ENCODE results near the gene PHOSPHO2. TPM values are rescaled to one million over a fixed set of nuclear protein-coding genes. Genes with fewer than 3 reads are reported as not detected.

Gene PHOSPHO2
- total and polyA plus RNA-seq, 9 of the 15 experiments (the other 6 are each of a cell fraction or from before 2014, with no cell fraction given), result 7.8 to 19.1 (median 11.7) TPM

GRCh38 chr2:169709981-169710380 is 15.7 kb downstream of the PHOSPHO2 start (continued):
- TF ChIP-seq SAP30 (IDR thresholded peaks at IDR 0.05; ENCODE audit: borderline replicate concordance, insufficient read depth, low read depth, low read length, poor library complexity, severe bottlenecking) (no peak), CEBPG (CRISPR knock-in tag; IDR thresholded peaks at IDR 0.05) (no peak), CEBPG (tag; conservative IDR thresholded peaks at IDR 0.05 in 1 of 2, IDR thresholded peaks at IDR 0.05 in 1 of 2) (no peak), CTCF (IDR thresholded peaks at IDR 0.05 in 2 of 3, conservative IDR thresholded peaks at IDR 0.05 in 1 of 3; ENCODE audit: insufficient read depth in 2 of 3, low read depth in 1 of 3, low read length in 3 of 3) (no peak), ZNF140 (CRISPR knock-in tag; IDR thresholded peaks at IDR 0.05) (no peak), MAFF (IDR thresholded peaks at IDR 0.05; ENCODE audit: low read length) (no peak), KHSRP (IDR thresholded peaks at IDR 0.05) (no peak), TGIF2 (CRISPR knock-in tag; IDR thresholded peaks at IDR 0.05) (no peak), ZBTB11 (CRISPR knock-in tag; IDR thresholded peaks at IDR 0.05) (no peak), SIN3A (IDR thresholded peaks at IDR 0.05; ENCODE audit: borderline replicate concordance in 2 of 2, control insufficient read depth in 1 of 2, low read depth in 2 of 2, low read length in 2 of 2) (no peak), ZNF239 (CRISPR knock-in tag; IDR thresholded peaks at IDR 0.05) (no peak), KAT8 (IDR thresholded peaks at IDR 0.05; ENCODE audit: low read depth) (no peak), KLF13 (tag; IDR thresholded peaks at IDR 0.05; ENCODE audit: borderline replicate concordance, low read depth) (no peak), SIN3B (IDR thresholded peaks at IDR 0.05; ENCODE audit: low read depth) (no peak)
